Pancreas (tissue), 10 donors: ENCODE data around the gene AGXT. TPM values are rescaled to one million over a fixed set of nuclear protein-coding genes. Genes with fewer than 3 reads are reported as not detected.
A peak's percentile ranks its signal among the peaks of the same experiment; 100 is the strongest.

ENCODE experiments used
- ATAC-seq, 4 donors: fragments of 200-7000 bp; cut with Tn5 transposase; one replicate each; pipeline versions ENCODE4 v1.8.0 to v1.9.1; 2020; ENCODE audit warnings: mild to moderate bottlenecking in 4 of 4, moderate library complexity in 4 of 4
- DNase-seq, 6 donors: peaks; one replicate each; pipeline ENCODE4 v3.0.0-alpha.2; 2020
- FAIRE-seq: peaks from 2 replicates; lab custom pipeline; 2012; peaks lifted over from hg19 to GRCh38; lab: Jason Lieb, UNC
- H3K27ac ChIP-seq, 4 donors: fragments of 200-600 bp; sonication (generic); 1 replicate in 3 of 4; 2 replicates in 1 of 4; pipeline versions ENCODE4 v1.5.0 to v1.8.0; 2020
- H3K27me3 ChIP-seq, 4 donors: fragments of 200-600 bp; one replicate each; pipeline ENCODE4 v1.8.0; 2021
- H3K36me3 ChIP-seq, 3 donors: fragments of 200-600 bp; sonication (generic) in 1 of 3; one replicate each; pipeline versions ENCODE4 v1.5.0 to v1.8.0; 2020 to 2021
- H3K4me1 ChIP-seq, 3 donors: fragments of 200-600 bp; one replicate each; pipeline ENCODE4 v1.8.0; 2021
- H3K4me3 ChIP-seq, 4 donors: fragments of 200-600 bp; sonication (generic) in 2 of 4; one replicate each; pipeline versions ENCODE4 v1.5.0 to v1.8.0; 2020 to 2021
- H3K9me3 ChIP-seq, 4 donors: fragments of 200-600 bp; one replicate each; pipeline ENCODE4 v1.8.0; 2021
- WGBS, 2 donors: extraction: QIAGEN DNeasy Blood & Tissue Kit; methylation state at CpG; one replicate each; pipeline ENCODE4 v1.1.7; 2013; 5-methylcytosine and 5-hydroxymethylcytosine counted together
- intact Hi-C, 3 donors: fragments of 100-400 bp; cut with DNase I; formaldehyde crosslinking; loops; one replicate each; pipeline versions ENCODE4 v1.11.1 to v1.14.2; 2022
- polyA plus RNA-seq, 2 donors: library from polyadenylated mRNA; stranded (reverse); fragments of 200-250 nt; gene quantifications; one replicate each; pipeline ENCODE4 v1.2.3, GENCODE V29; 2013
- total RNA-seq, 6 donors: library from RNA; stranded (reverse); fragmentation: NEBNext Ultra II Directional in 4 of 6; extraction: Animal tissue kit (Norgen Biotek cat#: 25700) in 4 of 6; gene quantifications; one replicate each; pipeline versions ENCODE4 v1.2.1 to v1.2.4, GENCODE V29; 2021 to 2023
- TF ChIP-seq, protein P1 (sequence below), 4 donors: fragments of 200-600 bp; sonication (generic) in 3 of 4; IDR thresholded peaks; one replicate each; pipeline versions ENCODE4 v1.5.0 to v1.8.0; 2021; ENCODE audit warnings: antibody characterized with exemption in 4 of 4
- donor health status: healthy with polysubstance abuse.
- donor health status: DM: no; HTN: no; CAD: no; lungs with moderate emphysema.
- donor health status: DM: no; HTN: no; CAD: no.
- donor health status: control.
- donor health status: control.
- donor health status: Bipolar disorder and iron deficiency.
- donor health status: DM: yes; HTN: yes; CAD: no.
- donor health status: DM: no; HTN: no; CAD: no.
- donor health status: DM: no; HTN: no; CAD: no.
- donor health status: DM: yes; HTN: yes; CAD: no.

The AGXT gene
- total and polyA plus RNA-seq, 8 donors, result 0.07 to 0.76 (median 0.08) TPM; not detected in 5

DNA sequence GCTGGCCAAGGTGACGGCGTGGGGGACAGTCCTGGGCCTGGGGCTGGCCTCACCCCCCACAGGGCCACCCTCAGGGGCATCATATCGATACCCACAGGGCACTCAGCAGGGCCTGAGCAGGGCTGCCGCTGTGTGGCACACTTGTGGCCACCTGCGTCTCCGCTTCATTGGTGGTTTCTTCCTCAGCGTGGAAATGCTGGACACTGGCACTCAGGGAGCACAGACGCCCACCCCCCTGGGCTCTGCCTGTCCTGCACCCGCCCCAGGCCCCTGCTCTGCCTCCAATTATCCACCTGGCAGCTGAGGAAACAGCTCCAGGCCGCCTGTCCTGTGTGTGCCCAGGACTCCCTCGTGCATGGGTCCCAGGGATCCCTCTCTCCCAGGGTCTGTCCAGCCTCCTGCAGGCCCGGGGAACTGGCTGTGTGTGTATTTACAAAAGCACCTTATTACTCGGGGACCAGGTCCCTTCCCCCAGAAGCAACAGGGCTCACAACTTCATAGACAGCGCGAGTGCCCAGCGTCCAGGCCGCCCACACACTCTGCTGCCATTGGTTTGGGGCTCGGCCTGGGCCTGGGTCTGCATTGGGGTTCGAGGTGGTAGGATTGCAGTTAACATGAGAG is 50.6 kb downstream of the AGXT start:
- TF ChIP-seq, protein P1, sequence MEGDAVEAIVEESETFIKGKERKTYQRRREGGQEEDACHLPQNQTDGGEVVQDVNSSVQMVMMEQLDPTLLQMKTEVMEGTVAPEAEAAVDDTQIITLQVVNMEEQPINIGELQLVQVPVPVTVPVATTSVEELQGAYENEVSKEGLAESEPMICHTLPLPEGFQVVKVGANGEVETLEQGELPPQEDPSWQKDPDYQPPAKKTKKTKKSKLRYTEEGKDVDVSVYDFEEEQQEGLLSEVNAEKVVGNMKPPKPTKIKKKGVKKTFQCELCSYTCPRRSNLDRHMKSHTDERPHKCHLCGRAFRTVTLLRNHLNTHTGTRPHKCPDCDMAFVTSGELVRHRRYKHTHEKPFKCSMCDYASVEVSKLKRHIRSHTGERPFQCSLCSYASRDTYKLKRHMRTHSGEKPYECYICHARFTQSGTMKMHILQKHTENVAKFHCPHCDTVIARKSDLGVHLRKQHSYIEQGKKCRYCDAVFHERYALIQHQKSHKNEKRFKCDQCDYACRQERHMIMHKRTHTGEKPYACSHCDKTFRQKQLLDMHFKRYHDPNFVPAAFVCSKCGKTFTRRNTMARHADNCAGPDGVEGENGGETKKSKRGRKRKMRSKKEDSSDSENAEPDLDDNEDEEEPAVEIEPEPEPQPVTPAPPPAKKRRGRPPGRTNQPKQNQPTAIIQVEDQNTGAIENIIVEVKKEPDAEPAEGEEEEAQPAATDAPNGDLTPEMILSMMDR (IDR thresholded peaks at IDR 0.05), result no peak
- H3K36me3 ChIP-seq, result no peaks in the 10 kb centered on the region
- 80 to 84% methylated on average over 19 of the region's 19 CpGs for WGBS, 2 donors
- H3K27me3 ChIP-seq, result no peaks in the 10 kb centered on the region
- H3K4me3 ChIP-seq, result no peak overlapping the region
- no peak for ATAC-seq
- intact Hi-C loops, result no loop called here
- FAIRE-seq, result no peak
- no peaks in the 10 kb centered on the region for H3K4me1 ChIP-seq
- no peak overlapping the region for H3K27ac ChIP-seq
- H3K9me3 ChIP-seq, result no peaks in the 10 kb centered on the region
- peak in 5 of 6 donors; percentile 1 to 49 (median 10) for DNase-seq

- Histone ChIP-seq H3K4me3 (no peak overlapping the region), H3K36me3 (no peaks in the 10 kb centered on the region), H3K4me1 (no peaks in the 10 kb centered on the region), H3K27ac (no peak overlapping the region), H3K27me3 (no peaks in the 10 kb centered on the region), H3K9me3 (no peaks in the 10 kb centered on the region)
- TF ChIP-seq, protein P1 (IDR thresholded peaks at IDR 0.05), result no peak
- FAIRE-seq, result no peak
- no peak for ATAC-seq
- peak in 5 of 6 donors; percentile 8 to 58 (median 16) for DNase-seq
- intact Hi-C loops, result no loop called here
- 86 to 90% methylated on average over 31 of the region's 31 CpGs for WGBS, 2 donors
Observed at GRCh38 chr2:240919786-240920782, 51.5 kb downstream of the AGXT start.

DNA sequence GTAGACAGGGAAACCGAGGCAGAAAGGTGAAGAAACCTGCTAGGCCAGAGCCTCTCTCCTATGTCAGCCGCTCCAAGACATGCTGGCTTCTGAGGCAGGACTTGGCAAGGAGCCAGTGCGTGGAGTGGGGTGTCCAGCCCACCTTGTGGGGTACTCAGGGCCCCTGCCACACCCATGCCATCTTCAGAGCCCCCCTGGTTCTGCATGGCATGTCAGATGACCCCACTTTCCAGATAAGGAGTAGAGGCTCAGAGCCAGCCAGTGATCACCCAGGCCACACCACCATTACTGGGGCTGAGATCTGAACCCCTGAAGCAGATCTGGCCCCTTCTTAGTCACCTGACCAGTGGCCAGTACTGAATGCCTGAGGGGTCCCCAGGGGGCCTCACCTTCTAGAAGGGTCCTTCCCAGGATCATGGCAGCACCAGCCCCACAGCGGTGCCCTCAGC is 52.2 kb downstream of the AGXT start:
- Histone ChIP-seq H3K9me3 (no peaks in the 10 kb centered on the region), H3K36me3 (no peaks in the 10 kb centered on the region), H3K4me3 (no peak overlapping the region), H3K4me1 (no peaks in the 10 kb centered on the region), H3K27me3 (no peaks in the 10 kb centered on the region), H3K27ac (no peak overlapping the region)
- intact Hi-C loops, result no loop called here
- FAIRE-seq (no peak), DNase-seq (peak; percentile 2 to 63 (median 23)), ATAC-seq (no peak)
- 67% methylated on average over 4 of the region's 4 CpGs for WGBS, 2 donors
- TF ChIP-seq, protein P1 (IDR thresholded peaks at IDR 0.05), result no peak

GRCh38 chr2:240921311-240921994 is 52.8 kb downstream of the AGXT start:
- TF ChIP-seq, protein P1 (IDR thresholded peaks at IDR 0.05), result no peak
- Histone ChIP-seq H3K27me3 (no peaks in the 10 kb centered on the region), H3K4me1 (no peaks in the 10 kb centered on the region), H3K36me3 (no peaks in the 10 kb centered on the region), H3K4me3 (no peak overlapping the region), H3K27ac (no peak overlapping the region), H3K9me3 (no peaks in the 10 kb centered on the region)
- FAIRE-seq (no peak), DNase-seq (peak; percentile 3 to 69 (median 26)), ATAC-seq (peak in 3 of 4 donors; percentile 37 to 45 (median 40))
- 84 to 93% methylated on average over 13 of the region's 13 CpGs for WGBS, 2 donors
- intact Hi-C loops, result no loop called here
